Gastrocnemius medialis (tissue), 4 donors: ENCODE measurements around the gene MEX3C. TPM values are rescaled to one million over a fixed set of nuclear protein-coding genes. Genes with fewer than 3 reads are reported as not detected.

ENCODE experiments used
- ATAC-seq, 2 donors: fragments of 150-250 bp; one replicate each; pipeline ENCODE4 v1.9.1; 2016
- DNase-seq, 2 donors: peaks; one replicate each; pipeline ENCODE4 v3.0.0-alpha.2; 2019
- H3K27ac ChIP-seq, 4 donors: fragments of 200-600 bp; sonication (generic); 1 replicate in 1 of 4; 2 replicates in 3 of 4; pipeline ENCODE4 v1.5.1; 2016 to 2018; ENCODE audit warnings: mild to moderate bottlenecking in 2 of 4, moderate library complexity in 1 of 4
- H3K27me3 ChIP-seq, 3 donors: fragments of 200-600 bp; sonication (generic) in 2 of 3; 1 replicate in 1 of 3; 2 replicates in 2 of 3; pipeline versions ENCODE4 v1.5.1 to v1.6.0; 2016 to 2019; ENCODE audit warnings: mild to moderate bottlenecking in 1 of 3, moderate library complexity in 1 of 3
- H3K36me3 ChIP-seq, 2 donors: fragments of 200-600 bp; sonication (generic) in 1 of 2; one replicate each; pipeline ENCODE4 v1.5.1; 2017 to 2018
- H3K4me1 ChIP-seq, 2 donors: fragments of 200-600 bp; sonication (generic) in 1 of 2; one replicate each; pipeline ENCODE4 v1.5.1; 2016 to 2017; ENCODE audit warnings: mild to moderate bottlenecking in 2 of 2
- H3K4me3 ChIP-seq, 4 donors: fragments of 200-600 bp; sonication (generic) in 3 of 4; 1 replicate in 1 of 4; 2 replicates in 3 of 4; pipeline ENCODE4 v1.5.1; 2016 to 2019; ENCODE audit warnings: mild to moderate bottlenecking in 2 of 4
- H3K9me3 ChIP-seq, 3 donors: fragments of 200-600 bp; sonication (generic) in 2 of 3; 1 replicate in 1 of 3; 2 replicates in 2 of 3; pipeline ENCODE4 v1.5.1; 2016 to 2019
- POLR2A ChIP-seq, 2 donors: fragments of 450-650 bp; IDR thresholded peaks; one replicate each; pipeline ENCODE4 v1.6.1; 2017; ENCODE audit warnings: antibody characterized with exemption in 2 of 2, mild to moderate bottlenecking in 2 of 2, moderate library complexity in 2 of 2
- in situ Hi-C, 4 donors: fragments of 200-750 bp; cut with MboI; loops; one replicate each; pipeline versions ENCODE4 v1.15.0 to v1.8.0; 2017; ENCODE audit warnings: low sequenced_read_pairs in 4 of 4
- intact Hi-C: fragments of 100-400 bp; cut with DNase I; formaldehyde crosslinking; loops from one replicate; pipeline ENCODE4 v1.15.1; 2023; ENCODE audit warnings: low total_unique reads
- total RNA-seq, 4 donors: library from RNA; depleted of rRNA; stranded (reverse); fragments of >200 nt; gene quantifications; one replicate each; pipeline versions ENCODE4 v1.1.0 to v1.2.3, GENCODE V29; 2016
- TF ChIP-seq, protein P1 (sequence below), 5 experiments: fragments of 450-650 bp in 3 of 5; fragments of 200-600 bp in 2 of 5; sonication (generic) in 2 of 5; IDR thresholded peaks in 4 of 5; conservative IDR thresholded peaks in 1 of 5; 1 replicate in 4 of 5; 2 replicates in 1 of 5; pipeline ENCODE4 v1.5.1; 2016 to 2019; ENCODE audit warnings: antibody characterized with exemption in 5 of 5, mild to moderate bottlenecking in 3 of 5, moderate library complexity in 3 of 5

Gene MEX3C
- total RNA-seq, 4 donors from 2014 or later, result 8.8 to 14.9 (median 12.4) TPM

DNA sequence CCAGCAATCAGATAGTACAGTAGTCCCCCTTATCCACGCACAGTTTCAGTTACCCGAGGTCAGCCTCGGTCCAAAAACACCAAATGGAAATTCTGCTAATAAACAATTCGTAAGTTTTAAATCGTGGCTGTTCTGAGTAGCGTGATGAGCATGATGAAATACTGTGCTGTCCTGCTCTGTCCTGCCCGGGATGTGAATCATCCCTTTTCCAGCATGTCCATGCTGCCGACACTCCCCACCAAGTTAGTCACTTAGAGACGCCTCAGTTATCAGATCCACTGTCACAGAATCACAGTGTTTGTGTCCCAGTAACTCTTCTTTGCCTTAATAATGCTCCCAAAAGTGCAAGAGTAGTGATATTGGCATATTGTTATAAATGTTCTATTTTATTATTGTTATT lies 62.1 kb downstream of the MEX3C start:
- Histone ChIP-seq H3K27me3 (no peaks in the 10 kb centered on the region), H3K4me3 (no peak overlapping the region), H3K4me1 (no peaks in the 10 kb centered on the region), H3K36me3 (no peaks in the 10 kb centered on the region), H3K9me3 (no peaks in the 10 kb centered on the region), H3K27ac (no peak overlapping the region)
- in situ Hi-C loops, result no loop called here
- TF ChIP-seq, protein P1, sequence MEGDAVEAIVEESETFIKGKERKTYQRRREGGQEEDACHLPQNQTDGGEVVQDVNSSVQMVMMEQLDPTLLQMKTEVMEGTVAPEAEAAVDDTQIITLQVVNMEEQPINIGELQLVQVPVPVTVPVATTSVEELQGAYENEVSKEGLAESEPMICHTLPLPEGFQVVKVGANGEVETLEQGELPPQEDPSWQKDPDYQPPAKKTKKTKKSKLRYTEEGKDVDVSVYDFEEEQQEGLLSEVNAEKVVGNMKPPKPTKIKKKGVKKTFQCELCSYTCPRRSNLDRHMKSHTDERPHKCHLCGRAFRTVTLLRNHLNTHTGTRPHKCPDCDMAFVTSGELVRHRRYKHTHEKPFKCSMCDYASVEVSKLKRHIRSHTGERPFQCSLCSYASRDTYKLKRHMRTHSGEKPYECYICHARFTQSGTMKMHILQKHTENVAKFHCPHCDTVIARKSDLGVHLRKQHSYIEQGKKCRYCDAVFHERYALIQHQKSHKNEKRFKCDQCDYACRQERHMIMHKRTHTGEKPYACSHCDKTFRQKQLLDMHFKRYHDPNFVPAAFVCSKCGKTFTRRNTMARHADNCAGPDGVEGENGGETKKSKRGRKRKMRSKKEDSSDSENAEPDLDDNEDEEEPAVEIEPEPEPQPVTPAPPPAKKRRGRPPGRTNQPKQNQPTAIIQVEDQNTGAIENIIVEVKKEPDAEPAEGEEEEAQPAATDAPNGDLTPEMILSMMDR (IDR thresholded peaks at IDR 0.05 in 4 of 5, conservative IDR thresholded peaks at IDR 0.05 in 1 of 5), result no peak
- TF ChIP-seq POLR2A (IDR thresholded peaks at IDR 0.05), result no peak
- intact Hi-C loops, result no loop called here
- ATAC-seq (no peak), DNase-seq (no peak)

DNA sequence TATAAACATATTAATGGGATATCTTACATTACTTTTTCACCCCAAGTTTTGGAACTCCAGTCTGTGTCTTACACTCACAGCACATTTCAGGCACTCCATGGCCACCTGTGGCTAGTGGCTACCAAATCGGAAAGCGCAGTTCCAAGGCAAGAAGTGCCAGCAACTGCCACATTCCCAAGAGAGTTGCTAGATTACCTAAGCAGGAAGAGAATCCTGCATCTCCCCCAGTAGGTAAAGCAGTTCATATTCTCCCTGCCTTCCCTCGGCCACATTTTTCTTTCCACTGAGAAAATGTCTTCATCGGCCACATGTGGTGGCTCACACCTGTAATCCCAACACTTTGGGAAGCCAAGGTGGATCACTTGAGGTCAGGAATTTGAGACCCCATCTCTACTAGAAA lies 62.8 kb downstream of the MEX3C start:
- Histone ChIP-seq H3K9me3 (no peaks in the 10 kb centered on the region), H3K27ac (no peak overlapping the region), H3K27me3 (no peaks in the 10 kb centered on the region), H3K36me3 (no peaks in the 10 kb centered on the region), H3K4me3 (no peak overlapping the region), H3K4me1 (no peaks in the 10 kb centered on the region)
- in situ Hi-C loops (no loop called here), intact Hi-C loops (no loop called here)
- no peak for DNase-seq
- TF ChIP-seq POLR2A (IDR thresholded peaks at IDR 0.05), result no peak
- TF ChIP-seq, protein P1 (IDR thresholded peaks at IDR 0.05 in 4 of 5, conservative IDR thresholded peaks at IDR 0.05 in 1 of 5), result no peak
- ATAC-seq, result no peak

DNA sequence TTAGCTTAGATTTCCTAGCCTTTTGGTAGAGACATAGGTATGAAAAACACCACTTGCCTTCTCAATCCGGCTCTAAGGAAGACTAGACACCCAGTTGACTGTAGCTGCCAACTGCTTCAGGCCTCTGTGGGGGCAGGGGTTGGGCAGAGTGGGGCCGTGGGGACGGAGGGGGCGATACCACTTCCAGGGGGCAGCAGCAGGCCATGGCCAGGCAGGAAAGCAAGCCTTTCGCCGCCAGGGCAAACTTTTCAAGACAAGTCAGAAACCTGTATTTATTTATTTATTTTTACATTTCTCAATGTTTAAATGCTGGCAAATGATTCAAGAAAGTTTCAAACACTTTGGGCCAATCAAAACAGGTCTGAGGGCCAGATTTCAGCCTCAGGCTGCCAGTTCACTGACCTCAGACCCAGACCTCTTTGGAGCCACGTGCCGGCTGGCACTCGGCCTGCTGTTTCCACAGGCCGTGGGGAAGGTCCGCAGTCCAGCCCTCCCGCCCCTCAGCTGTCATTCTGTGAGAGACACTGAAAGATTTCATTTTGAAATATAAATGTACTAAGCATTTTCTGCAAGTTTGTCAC lies 63.8 kb downstream of the MEX3C start:
- no peak for DNase-seq
- no peaks in the 10 kb centered on the region for H3K36me3 ChIP-seq
- intact Hi-C loops, result no loop called here
- no peaks in the 10 kb centered on the region for H3K9me3 ChIP-seq
- H3K27me3 ChIP-seq, result no peaks in the 10 kb centered on the region
- no peak overlapping the region for H3K4me3 ChIP-seq
- H3K27ac ChIP-seq, result no peak overlapping the region
- H3K4me1 ChIP-seq, result no peaks in the 10 kb centered on the region
- no peak for TF ChIP-seq POLR2A (IDR thresholded peaks at IDR 0.05)
- TF ChIP-seq, protein P1 (IDR thresholded peaks at IDR 0.05 in 4 of 5, conservative IDR thresholded peaks at IDR 0.05 in 1 of 5), result no peak
- no peak for ATAC-seq
- in situ Hi-C loops, result no loop called here

DNA sequence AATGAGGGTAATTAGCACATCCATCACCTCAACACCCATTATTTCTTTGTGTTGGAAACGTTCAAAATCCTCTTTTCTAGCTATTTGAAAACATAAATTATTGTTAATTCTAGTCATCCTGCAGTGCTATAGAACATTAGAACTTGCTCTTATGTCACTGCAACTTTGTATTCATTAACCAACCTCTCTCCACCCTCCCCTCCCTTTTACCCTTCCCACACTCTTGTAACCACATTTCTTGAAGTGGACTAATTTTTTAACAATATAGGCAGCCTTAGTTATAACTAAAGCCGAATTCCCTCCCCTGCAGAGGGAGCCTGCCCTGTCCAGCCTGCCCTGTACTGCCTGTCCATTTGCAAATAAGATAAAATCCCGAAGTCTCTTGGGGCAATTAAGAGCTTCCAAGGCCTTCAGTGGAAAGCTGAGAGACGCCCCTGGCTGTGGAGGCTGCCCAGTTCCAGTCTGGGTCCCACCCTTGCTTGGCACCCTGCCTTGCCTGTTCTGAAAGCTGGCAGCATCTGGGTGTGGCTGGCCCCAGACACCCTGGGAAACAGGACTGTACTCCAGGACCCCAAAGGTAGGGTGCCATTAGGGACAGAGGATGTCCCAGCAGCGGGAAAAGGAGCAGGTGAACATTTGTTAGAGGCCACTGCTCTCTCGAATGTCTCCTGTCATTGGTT lies 65.1 kb downstream of the MEX3C start:
- DNase-seq (no peak), ATAC-seq (no peak)
- intact Hi-C loops (no loop called here), in situ Hi-C loops (no loop called here)
- H3K4me1 ChIP-seq, result no peaks in the 10 kb centered on the region
- H3K9me3 ChIP-seq, result no peaks in the 10 kb centered on the region
- no peak overlapping the region for H3K4me3 ChIP-seq
- no peaks in the 10 kb centered on the region for H3K36me3 ChIP-seq
- no peaks in the 10 kb centered on the region for H3K27me3 ChIP-seq
- TF ChIP-seq POLR2A (IDR thresholded peaks at IDR 0.05), result no peak
- TF ChIP-seq, protein P1 (IDR thresholded peaks at IDR 0.05 in 4 of 5, conservative IDR thresholded peaks at IDR 0.05 in 1 of 5), result no peak
- no peak overlapping the region for H3K27ac ChIP-seq
